HG03135 (cell line): ENCODE data around the gene DOK6.

Experiments used
- ATAC-seq: cut with Tn5 transposase; IDR thresholded peaks from one replicate; pipeline ENCODE4 v1.9.1; 2021; ENCODE audit warnings: mild to moderate bottlenecking, moderate library complexity; ENCODE audit not compliant: unreplicated experiment

The DOK6 gene

DNA sequence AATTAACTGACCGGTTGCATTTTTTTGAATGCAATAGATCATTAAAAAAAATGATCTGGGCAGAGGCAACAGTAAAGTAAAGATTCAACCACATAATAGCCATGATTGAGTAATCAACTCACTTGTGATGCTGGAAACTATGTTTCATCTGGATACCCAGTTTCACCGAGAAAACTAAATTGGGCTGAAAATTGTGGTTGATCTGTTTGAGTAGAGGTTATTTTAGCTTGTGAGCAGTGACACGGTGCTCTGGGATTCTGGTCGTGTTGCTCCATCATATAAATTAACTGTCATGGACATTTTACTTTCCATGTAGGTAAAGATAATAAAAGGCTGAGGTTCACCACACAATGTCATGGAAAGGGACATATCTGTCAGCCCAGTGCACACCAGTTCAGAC lies 488.3 kb downstream of the DOK6 start:
- no peak for ATAC-seq

DNA sequence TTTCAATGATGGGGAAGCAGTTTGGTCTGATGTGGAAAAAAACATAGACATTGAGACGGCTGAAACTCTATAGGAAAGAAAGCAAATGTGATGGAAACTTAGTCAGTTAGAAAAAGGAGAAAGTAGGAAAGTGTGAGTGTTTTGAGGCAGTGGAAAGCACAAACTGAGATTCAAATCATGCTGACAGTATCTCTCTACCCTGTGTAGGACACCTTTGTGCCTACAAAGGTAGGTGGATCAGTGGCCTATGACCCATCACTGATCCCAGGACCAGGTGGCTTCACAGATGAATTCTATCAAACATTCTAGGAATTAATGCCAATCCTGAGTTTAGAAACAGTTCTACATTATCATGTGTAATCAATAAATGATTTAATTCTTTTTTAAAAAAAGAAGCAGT lies 489.9 kb downstream of the DOK6 start:
- no peak for ATAC-seq

DNA sequence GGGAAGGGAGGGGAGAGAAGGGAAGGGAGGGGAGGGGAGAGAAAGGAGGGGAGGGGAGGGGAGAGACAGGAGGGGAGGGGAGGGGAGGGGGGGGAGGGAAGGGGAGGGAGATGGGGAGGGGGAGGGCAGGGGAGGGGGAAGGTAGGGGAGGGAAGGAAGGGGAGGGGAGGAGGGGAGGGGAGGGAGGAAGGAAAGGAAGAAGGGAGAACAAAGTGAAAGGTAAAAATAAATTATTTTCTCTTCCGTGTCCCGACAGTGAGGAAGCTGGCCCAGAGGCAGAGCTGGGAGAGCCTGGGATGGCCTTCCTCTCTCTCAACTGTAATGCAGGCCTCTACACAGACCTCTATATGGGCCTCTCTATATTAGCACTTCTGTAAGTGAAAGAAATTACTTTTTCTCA lies 493.8 kb downstream of the DOK6 start:
- ATAC-seq, result no peak

DNA sequence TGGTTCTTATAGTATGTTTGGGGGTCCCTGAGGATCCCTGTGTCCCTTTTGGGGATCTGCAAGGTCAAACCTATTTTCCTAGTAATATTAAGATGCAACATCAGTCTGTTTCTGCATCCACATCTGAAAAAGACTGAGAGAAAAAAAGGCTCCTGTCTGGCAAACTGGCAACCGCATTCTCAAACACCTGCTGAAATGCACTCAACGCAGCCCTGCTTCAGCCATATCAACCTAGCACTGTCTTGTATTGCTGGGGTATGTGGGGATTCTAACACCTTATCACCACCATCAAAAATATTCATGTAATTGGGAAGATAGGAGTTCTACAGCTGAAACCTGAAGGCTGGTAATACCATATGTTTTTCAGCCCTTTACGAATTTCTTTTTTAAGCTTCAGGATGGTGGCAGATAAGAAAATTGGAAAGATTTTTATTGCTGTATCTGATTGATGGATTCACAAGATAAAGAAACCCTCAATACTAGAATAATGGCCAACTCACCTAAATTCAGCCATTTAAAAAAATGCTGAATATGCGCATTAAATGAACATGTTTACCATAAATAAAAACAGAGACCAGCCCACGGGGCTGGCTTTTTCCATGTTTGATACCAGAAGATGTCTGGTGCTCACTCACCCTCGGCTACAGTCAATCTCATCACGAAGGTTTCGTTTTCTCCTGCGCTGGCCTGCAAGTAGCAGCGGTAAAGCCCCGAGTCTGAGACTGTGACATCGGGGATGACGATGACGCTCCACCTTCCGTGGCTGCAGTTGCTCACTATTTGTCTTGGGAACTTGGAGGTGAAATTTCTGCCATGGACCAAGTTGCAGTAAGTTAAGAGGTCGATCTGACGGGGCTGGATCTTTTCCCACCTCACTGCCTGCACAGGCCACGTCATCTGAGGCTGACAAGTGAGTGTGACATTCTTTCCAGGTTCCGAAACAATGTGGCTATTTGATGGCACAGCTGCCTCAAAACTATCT lies 494.7 kb downstream of the DOK6 start:
- ATAC-seq, result no peak

DNA sequence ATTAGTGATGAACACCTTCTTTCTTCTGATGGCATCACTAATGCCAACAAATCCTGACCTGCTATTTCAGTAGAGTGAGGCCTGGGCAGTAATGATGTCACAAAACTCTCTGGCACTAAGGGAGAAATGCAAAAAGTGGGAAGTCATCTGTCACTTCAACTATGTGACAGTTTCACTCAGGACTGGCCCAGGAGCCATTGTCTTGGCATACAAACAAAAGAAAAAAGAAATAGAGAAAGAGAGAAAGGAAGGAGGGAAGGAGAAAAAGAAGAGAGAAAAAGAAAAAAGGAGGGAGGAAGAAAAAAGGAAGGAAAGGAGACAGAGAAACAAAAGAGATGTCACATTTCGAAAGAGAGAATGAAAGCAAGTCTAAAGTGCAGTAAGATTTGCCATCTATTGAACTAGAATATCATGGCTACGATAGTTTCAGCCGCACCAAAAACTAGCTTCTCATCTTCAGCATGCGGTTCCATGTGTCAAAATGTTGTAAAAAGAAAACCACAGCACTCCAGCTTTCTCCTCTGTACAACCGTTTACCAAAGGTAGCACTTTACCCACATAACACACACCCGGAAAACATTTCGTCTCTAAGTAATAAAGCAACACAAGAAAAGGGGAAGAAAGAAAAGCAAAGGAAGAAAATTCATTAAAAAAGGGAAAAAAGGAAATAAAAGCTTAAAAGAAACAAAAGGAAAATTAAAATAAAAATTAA lies 496.9 kb downstream of the DOK6 start:
- no peak for ATAC-seq

DNA sequence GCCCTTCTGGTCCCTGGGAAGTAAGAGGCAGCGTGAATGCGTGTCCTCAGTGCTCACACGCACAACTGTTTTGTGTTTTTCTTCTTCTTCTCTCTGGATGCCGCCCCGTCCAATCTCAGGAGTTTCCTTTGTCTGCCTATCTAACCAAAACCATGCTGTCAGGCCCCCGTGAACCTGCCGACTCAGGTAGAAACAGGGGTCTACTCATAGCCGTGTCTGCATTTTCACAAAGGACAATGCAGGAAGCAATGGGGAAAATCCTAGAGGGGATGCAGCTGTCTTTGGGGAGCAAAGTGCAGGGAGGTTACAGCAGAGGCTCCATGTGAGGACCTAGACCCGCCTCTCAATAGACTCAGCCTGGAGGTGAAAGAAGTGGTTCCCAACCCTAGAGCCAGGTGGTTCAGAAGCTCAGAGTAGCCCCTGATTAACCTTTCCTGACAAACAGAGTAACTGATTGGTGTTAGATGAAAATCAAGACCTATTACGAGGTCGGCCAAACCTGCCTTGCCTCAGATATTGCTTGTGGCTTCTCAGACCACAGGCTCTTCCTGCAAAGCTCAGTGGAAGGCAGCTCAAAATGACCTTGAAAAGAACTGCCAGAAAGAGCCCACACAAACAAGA lies 497.7 kb downstream of the DOK6 start:
- peak; percentile 51 for ATAC-seq
